ENCODE data around the gene DDIT3. TPM values are rescaled to one million over a fixed set of nuclear protein-coding genes. Genes with fewer than 3 reads are reported as not detected.
"Not testable (repeated sequence)": the region's sequence is repeated elsewhere in the genome, so short reads cannot be mapped to it uniquely, and the experiment has no call there.

The DDIT3 gene
- total and polyA plus RNA-seq, 2 experiments from 2014 or later, result 14.7 to 36.6 TPM

- Histone ChIP-seq H3K4me2 (ENCODE audit: unreplicated experiment) (no peak overlapping the region), H3K27me3 (replicated peaks; ENCODE audit: insufficient read depth) (no peaks in the 10 kb centered on the region), H3K4me3 (no peak overlapping the region), H4K20me1 (ENCODE audit: insufficient read depth) (no peaks in the 10 kb centered on the region), H3F3A (ENCODE audit: insufficient read depth) (peaks cover 72% of the 10 kb centered on the region), H3K79me2 (ENCODE audit: insufficient read depth) (peaks cover 34% of the 10 kb centered on the region), H3K36me3 (ENCODE audit: low read depth) (peaks cover 68% of the 10 kb centered on the region), H3K27ac (no peak overlapping the region), H2AFZ (no peak overlapping the region), H3K9ac (no peak overlapping the region), H3K4me1 (ENCODE audit: insufficient read depth) (no peaks in the 10 kb centered on the region), H3K9me3 (ENCODE audit: low read depth) (no peaks in the 10 kb centered on the region), H3K9me2 (ENCODE audit: insufficient read depth) (no peaks in the 10 kb centered on the region)
- DNase-seq, result no peak
- in situ Hi-C loops (cut with MboI), result no loop called here
- TF ChIP-seq EZH2phosphoT487 (IDR thresholded peaks at IDR 0.05; ENCODE audit: insufficient read depth, low read depth), result no peak
- no peak for TF ChIP-seq EZH2 (IDR thresholded peaks at IDR 0.05; ENCODE audit: insufficient read depth, poor library complexity, severe bottlenecking)
- 93 to 96% methylated on average over 7 of the region's 7 CpGs for WGBS, 2 experiments (ENCODE audit: low coverage in 1 of 2, low lambda C conversion rate in 2 of 2, missing lambda C conversion rate in 2 of 2)
Measured at GRCh38 chr12:57511588-57512325, 8.6 kb downstream of the DDIT3 start.

DNA sequence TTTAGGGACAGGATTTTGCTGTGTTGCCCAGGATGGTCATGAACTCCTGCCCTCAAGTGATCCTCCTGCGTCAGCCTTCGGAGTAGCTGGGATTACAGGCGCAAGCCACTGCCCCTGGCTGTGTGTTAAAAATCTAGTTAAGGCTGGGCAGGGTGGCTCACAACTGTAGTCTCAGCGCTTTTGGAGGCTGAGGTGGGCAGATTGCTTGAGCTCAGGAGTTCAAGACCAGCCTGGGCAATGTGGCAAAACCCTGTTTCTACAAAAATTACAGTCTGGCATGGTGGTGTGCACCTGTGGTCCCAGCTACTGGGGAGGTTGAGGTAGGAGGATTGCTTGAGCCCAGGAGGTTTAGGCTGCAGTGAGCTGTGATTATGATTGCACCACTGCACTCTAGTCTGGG lies 9.2 kb downstream of the DDIT3 start:
- no peak for DNase-seq
- H3K4me2 ChIP-seq (ENCODE audit: unreplicated experiment), result no peak overlapping the region
- no peak overlapping the region for H3K4me3 ChIP-seq
- in situ Hi-C loops (cut with MboI), result no loop called here
- no peak overlapping the region for H3K9ac ChIP-seq
- H3K9me2 ChIP-seq (ENCODE audit: insufficient read depth), result no peaks in the 10 kb centered on the region
- H4K20me1 ChIP-seq (ENCODE audit: insufficient read depth), result no peaks in the 10 kb centered on the region
- no peaks in the 10 kb centered on the region for H3K4me1 ChIP-seq (ENCODE audit: insufficient read depth)
- H3K9me3 ChIP-seq (ENCODE audit: low read depth), result no peaks in the 10 kb centered on the region
- no peak overlapping the region for H2AFZ ChIP-seq
- no peaks in the 10 kb centered on the region for H3K27me3 ChIP-seq (replicated peaks; ENCODE audit: insufficient read depth)
- peaks cover 66% of the 10 kb centered on the region for H3F3A ChIP-seq (ENCODE audit: insufficient read depth)
- H3K27ac ChIP-seq, result no peak overlapping the region
- TF ChIP-seq EZH2 (IDR thresholded peaks at IDR 0.05; ENCODE audit: insufficient read depth, poor library complexity, severe bottlenecking) (no peak), EZH2phosphoT487 (IDR thresholded peaks at IDR 0.05; ENCODE audit: insufficient read depth, low read depth) (no peak)
- 96 to 100% methylated on average over 4 of the region's 4 CpGs for WGBS, 2 experiments (ENCODE audit: low coverage in 1 of 2, low lambda C conversion rate in 2 of 2, missing lambda C conversion rate in 2 of 2)
- H3K36me3 ChIP-seq (ENCODE audit: low read depth), result peaks cover 67% of the 10 kb centered on the region
- peaks cover 33% of the 10 kb centered on the region for H3K79me2 ChIP-seq (ENCODE audit: insufficient read depth)

DNA sequence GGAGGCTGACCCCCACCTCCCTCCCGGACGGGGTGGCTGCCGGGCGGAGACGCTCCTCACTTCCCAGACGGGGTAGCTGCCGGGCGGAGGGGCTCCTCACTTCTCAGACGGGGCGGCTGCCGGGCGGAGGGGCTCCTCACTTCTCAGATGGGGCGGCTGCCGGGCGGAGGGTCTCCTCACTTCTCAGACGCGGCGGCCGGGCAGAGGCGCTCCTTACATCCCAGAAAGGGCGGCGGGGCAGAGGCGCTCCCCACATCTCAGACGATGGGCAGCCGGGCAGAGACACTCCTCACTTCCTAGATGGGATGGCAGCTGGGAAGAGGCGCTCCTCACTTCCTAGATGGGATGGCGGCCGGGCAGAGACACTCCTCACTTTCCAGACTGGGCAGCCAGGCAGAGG lies 12.5 kb downstream of the DDIT3 start:
- H3K9me2 ChIP-seq (ENCODE audit: insufficient read depth); H3K9ac ChIP-seq; H3K27me3 ChIP-seq (replicated peaks; ENCODE audit: insufficient read depth); H3K4me2 ChIP-seq (ENCODE audit: unreplicated experiment); H3K9me3 ChIP-seq (ENCODE audit: low read depth); H2AFZ ChIP-seq; H3K4me1 ChIP-seq (ENCODE audit: insufficient read depth); H3K4me3 ChIP-seq; in situ Hi-C loops (cut with MboI); DNase-seq; H3K27ac ChIP-seq; H4K20me1 ChIP-seq (ENCODE audit: insufficient read depth): not testable (repeated sequence)
- WGBS, 2 experiments (ENCODE audit: low coverage in 1 of 2, low lambda C conversion rate in 2 of 2, missing lambda C conversion rate in 2 of 2), result 96 to 100% methylated on average over 1 to 28 of the region's 28 CpGs
- Histone ChIP-seq H3F3A (ENCODE audit: insufficient read depth) (peaks cover 34% of the 10 kb centered on the region), H3K79me2 (ENCODE audit: insufficient read depth) (peaks cover 40% of the 10 kb centered on the region), H3K36me3 (ENCODE audit: low read depth) (peaks cover 62% of the 10 kb centered on the region)

DNA sequence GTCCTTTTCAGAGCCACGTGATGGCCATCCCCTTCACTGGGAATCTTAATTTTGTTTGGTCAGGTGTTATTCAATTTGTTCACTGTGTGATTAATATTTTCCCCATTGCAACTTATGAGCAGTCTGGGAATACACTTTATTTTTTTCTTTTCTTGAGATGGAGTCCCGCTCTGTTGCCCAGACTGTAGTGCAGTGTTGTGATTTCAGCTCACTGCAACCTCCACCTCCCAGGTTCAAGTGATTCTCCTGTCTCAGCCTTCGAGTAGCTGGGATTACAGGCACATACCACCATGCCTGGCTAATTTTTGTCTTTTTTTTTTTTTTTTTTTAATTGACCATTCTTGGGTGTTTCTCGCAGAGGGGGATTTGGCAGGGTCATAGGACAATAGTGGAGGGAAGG lies 13.8 kb downstream of the DDIT3 start:
- H3K27ac ChIP-seq; H3K27me3 ChIP-seq (replicated peaks; ENCODE audit: insufficient read depth); H3K4me1 ChIP-seq (ENCODE audit: insufficient read depth); DNase-seq; in situ Hi-C loops (cut with MboI); H3K9ac ChIP-seq; H3K4me2 ChIP-seq (ENCODE audit: unreplicated experiment); H3K4me3 ChIP-seq; H3K9me3 ChIP-seq (ENCODE audit: low read depth); H4K20me1 ChIP-seq (ENCODE audit: insufficient read depth); H2AFZ ChIP-seq; H3K9me2 ChIP-seq (ENCODE audit: insufficient read depth): not testable (repeated sequence)
- peaks cover 27% of the 10 kb centered on the region for H3F3A ChIP-seq (ENCODE audit: insufficient read depth)
- peaks cover 58% of the 10 kb centered on the region for H3K36me3 ChIP-seq (ENCODE audit: low read depth)
- peaks cover 34% of the 10 kb centered on the region for H3K79me2 ChIP-seq (ENCODE audit: insufficient read depth)
- 97 to 100% methylated on average over 3 to 4 of the region's 4 CpGs for WGBS, 2 experiments (ENCODE audit: low coverage in 1 of 2, low lambda C conversion rate in 2 of 2, missing lambda C conversion rate in 2 of 2)

- Histone ChIP-seq H3K36me3 (ENCODE audit: low read depth) (peaks cover 70% of the 10 kb centered on the region), H3K79me2 (ENCODE audit: insufficient read depth) (peaks cover 48% of the 10 kb centered on the region), H3F3A (ENCODE audit: insufficient read depth) (peaks cover 10% of the 10 kb centered on the region; the same call in 1 of the 2 replicates)
- in situ Hi-C loops (cut with MboI); H3K4me1 ChIP-seq (ENCODE audit: insufficient read depth); H3K9ac ChIP-seq; DNase-seq; H3K9me2 ChIP-seq (ENCODE audit: insufficient read depth); H2AFZ ChIP-seq; H3K4me3 ChIP-seq; H3K27me3 ChIP-seq (replicated peaks; ENCODE audit: insufficient read depth); H3K4me2 ChIP-seq (ENCODE audit: unreplicated experiment); H4K20me1 ChIP-seq (ENCODE audit: insufficient read depth); H3K27ac ChIP-seq; H3K9me3 ChIP-seq (ENCODE audit: low read depth): not testable (repeated sequence)
- WGBS, 2 experiments (ENCODE audit: low coverage in 1 of 2, low lambda C conversion rate in 2 of 2, missing lambda C conversion rate in 2 of 2), result 93 to 94% methylated on average over 16 to 22 of the region's 22 CpGs
Measured at GRCh38 chr12:57502311-57502969, 17.9 kb downstream of the DDIT3 start.

Data from GM23248 (cell line).